ENCODE data around the gene ZNF853. TPM values are rescaled to one million over a fixed set of nuclear protein-coding genes. Genes with fewer than 3 reads are reported as not detected.
A peak's percentile ranks its signal among the peaks of the same experiment; 100 is the strongest.
"Not testable (repeated sequence)": the region's sequence is repeated elsewhere in the genome, so short reads cannot be mapped to it uniquely, and the experiment has no call there.

Gene ZNF853
- total RNA-seq, 1 experiment from 2014 or later = 0.08 TPM

GRCh38 chr7:6634971-6635370 is 19.6 kb downstream of the ZNF853 start:
- H3K27me3 ChIP-seq (replicated peaks); H3K27ac ChIP-seq; DNase-seq (ENCODE audit: low read depth in 1 of 2, low spot score in 2 of 2); H3K9me3 ChIP-seq (replicated peaks); H3K4me3 ChIP-seq: not testable (repeated sequence)
- Histone ChIP-seq H3K36me3 (peaks cover 15% of the 10 kb centered on the region), H3K4me1 (replicated peaks) (peaks cover 20% of the 10 kb centered on the region)

DNA sequence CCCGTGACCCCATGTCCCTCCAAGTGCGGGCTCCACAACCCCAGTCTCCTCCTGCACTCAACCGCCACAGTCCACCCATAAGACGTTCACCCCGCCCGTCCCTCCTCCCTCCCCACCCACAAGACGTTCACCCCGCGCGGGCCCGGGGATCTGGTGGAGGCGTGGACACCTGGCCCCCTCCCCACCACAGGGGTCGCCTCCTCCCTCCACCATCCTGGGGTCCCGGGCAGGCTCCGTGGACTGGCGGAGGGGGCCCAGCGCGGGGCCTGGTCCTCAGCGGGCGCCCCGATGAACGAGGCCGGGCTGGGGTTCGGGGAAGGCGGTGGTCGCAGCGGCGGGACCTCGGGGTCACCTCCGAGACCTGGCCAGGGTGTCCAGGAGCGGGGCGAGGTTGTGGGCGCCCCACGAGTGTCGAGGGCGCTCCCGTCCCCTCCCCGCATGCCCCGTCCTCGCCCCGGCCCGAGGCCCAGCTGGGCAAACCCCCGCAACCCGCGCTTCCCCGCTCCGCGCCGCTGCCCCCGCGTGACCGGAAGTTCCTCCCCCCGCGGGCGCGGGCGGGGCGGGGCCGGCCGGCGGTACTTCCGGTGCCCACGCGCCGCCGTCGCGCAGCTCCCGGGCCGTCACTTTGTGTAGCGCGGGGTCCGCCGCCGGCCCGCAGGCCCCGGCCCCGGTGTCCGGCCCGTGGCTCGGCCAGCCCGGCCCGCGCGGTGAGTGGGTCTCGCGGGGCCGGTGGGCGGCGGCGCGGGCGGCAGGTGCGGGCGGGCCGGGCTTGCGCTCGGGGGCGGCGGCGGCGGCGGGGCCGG is 21.5 kb downstream of the ZNF853 start, which contains the start of gene ZNF316:
Gene ZNF316, plus strand, starts transcription at position 578 of the 803 bp plus-strand sequence. CDS start 5,092 bp downstream, outside the sequence.
- DNase-seq (ENCODE audit: low read depth in 1 of 2, low spot score in 2 of 2) = no peak
- H3K4me1 ChIP-seq (replicated peaks) = peaks cover 20% of the 10 kb centered on the region
- H3K27me3 ChIP-seq (replicated peaks) = no peaks in the 10 kb centered on the region
- peak within 1 kb of the TSS; percentile 90 for H3K4me3 ChIP-seq
- H3K36me3 ChIP-seq = peaks cover 33% of the 10 kb centered on the region
- H3K27ac ChIP-seq = peak within 1 kb of the TSS; percentile 61; the same call in 1 of the 2 replicates
- H3K9me3 ChIP-seq (replicated peaks) = 0 out of 2 replicates have a peak, but pooled peaks cover 2% of the 10 kb centered on the region

DNA sequence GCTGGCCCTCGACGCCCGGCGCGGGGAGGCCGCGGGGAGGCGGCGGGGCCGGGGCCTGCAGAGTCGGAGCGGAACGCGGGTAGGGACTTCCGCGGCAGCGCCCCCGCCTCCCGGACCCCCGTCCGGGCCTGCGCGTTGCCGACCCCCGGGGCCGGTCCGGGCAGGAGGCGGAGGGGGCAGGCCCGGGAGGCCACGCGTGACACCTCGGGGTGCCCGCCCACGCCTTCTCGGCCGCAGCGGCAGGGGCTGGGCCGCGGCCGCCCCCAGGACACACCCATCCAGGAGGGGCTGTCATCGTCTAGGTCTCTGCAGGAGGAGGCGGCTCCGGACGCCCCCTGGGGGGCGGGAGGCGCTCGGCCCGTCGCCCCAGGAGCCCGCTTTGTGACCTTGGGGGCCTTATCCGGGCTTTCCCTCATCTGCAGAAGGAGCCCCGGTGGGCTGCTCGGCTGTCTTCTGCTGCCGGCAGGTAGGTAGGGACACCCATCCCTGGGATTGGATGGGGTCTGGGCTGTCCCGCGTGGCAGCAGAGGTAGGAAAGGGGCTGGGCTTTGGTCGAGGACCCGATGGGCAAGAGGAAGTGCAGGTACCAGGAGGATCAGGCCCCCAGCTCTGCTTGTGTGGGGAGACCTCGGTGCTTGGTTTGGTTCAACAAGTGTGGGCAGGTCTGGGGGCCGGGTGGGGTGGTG is 22.3 kb downstream of the ZNF853 start:
- Histone ChIP-seq H3K36me3 (peaks cover 41% of the 10 kb centered on the region), H3K27ac (no peak overlapping the region), H3K27me3 (replicated peaks) (no peaks in the 10 kb centered on the region), H3K4me1 (replicated peaks) (peaks cover 20% of the 10 kb centered on the region), H3K4me3 (peak overlapping the region; percentile 90), H3K9me3 (replicated peaks) (0 out of 2 replicates have a peak, but pooled peaks cover 2% of the 10 kb centered on the region)
- DNase-seq (ENCODE audit: low read depth in 1 of 2, low spot score in 2 of 2) = peak in 1 of 2 experiments; percentile 28

DNA sequence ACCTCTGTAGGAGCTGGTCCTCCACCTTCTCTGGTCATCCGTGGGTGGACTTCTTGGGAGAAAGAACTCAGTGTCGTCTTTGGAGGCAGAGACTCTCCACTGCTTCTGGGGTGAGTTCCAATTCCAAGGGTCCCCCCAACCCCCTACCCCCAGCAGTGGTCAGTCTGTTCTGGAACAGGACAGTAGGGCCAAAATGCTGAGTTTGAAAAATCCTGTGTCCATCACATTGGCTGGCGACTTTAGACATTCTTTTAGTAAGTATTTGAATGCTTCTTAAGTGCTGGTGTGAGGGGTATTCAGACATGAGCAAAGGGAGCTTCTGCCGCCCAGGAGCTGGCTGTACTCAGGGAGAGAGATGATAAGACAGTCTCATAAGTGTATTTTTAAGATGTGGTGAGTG is 23.6 kb downstream of the ZNF853 start:
- Histone ChIP-seq H3K4me3 (no peak overlapping the region), H3K36me3 (peaks cover 54% of the 10 kb centered on the region), H3K4me1 (replicated peaks) (peaks cover 20% of the 10 kb centered on the region), H3K27me3 (replicated peaks) (no peaks in the 10 kb centered on the region), H3K27ac (no peak overlapping the region), H3K9me3 (replicated peaks) (0 out of 2 replicates have a peak, but pooled peaks cover 2% of the 10 kb centered on the region)
- DNase-seq (ENCODE audit: low read depth in 1 of 2, low spot score in 2 of 2) = no peak

DNA sequence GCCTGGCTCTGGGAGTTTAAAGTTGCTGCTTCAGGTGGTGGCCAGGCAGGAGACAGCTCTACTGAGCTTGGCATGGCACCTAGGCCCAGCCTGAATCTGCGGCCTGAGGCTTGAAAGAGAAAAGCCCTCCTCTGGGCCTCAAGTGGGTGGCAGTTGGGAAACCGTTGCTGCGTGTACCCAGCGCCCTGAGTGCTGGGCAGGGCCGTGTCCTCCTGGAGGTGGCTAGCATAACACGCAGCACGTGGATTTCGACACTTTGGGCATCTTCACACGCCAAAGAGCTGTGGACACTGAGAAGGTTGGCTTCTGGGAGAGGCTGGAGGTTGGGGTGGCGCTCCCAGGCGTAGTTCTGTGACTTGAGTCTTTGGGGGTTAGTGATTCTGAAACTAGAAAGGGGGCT is 24.2 kb downstream of the ZNF853 start:
- no peak for DNase-seq (ENCODE audit: low read depth in 1 of 2, low spot score in 2 of 2)
- Histone ChIP-seq H3K9me3 (replicated peaks) (0 out of 2 replicates have a peak, but pooled peaks cover 2% of the 10 kb centered on the region), H3K27ac (no peak overlapping the region), H3K4me3 (no peak overlapping the region), H3K27me3 (replicated peaks) (no peaks in the 10 kb centered on the region), H3K36me3 (peaks cover 60% of the 10 kb centered on the region), H3K4me1 (replicated peaks) (peaks cover 20% of the 10 kb centered on the region)

GRCh38 chr7:6640246-6640721 is 24.9 kb downstream of the ZNF853 start:
- no peak overlapping the region for H3K4me3 ChIP-seq
- no peak overlapping the region for H3K27ac ChIP-seq
- peaks cover 67% of the 10 kb centered on the region for H3K36me3 ChIP-seq
- H3K27me3 ChIP-seq (replicated peaks) = no peaks in the 10 kb centered on the region
- 0 out of 2 replicates have a peak, but pooled peaks cover 2% of the 10 kb centered on the region for H3K9me3 ChIP-seq (replicated peaks)
- peaks cover 20% of the 10 kb centered on the region for H3K4me1 ChIP-seq (replicated peaks)
- no peak for DNase-seq (ENCODE audit: low read depth in 1 of 2, low spot score in 2 of 2)

DNA sequence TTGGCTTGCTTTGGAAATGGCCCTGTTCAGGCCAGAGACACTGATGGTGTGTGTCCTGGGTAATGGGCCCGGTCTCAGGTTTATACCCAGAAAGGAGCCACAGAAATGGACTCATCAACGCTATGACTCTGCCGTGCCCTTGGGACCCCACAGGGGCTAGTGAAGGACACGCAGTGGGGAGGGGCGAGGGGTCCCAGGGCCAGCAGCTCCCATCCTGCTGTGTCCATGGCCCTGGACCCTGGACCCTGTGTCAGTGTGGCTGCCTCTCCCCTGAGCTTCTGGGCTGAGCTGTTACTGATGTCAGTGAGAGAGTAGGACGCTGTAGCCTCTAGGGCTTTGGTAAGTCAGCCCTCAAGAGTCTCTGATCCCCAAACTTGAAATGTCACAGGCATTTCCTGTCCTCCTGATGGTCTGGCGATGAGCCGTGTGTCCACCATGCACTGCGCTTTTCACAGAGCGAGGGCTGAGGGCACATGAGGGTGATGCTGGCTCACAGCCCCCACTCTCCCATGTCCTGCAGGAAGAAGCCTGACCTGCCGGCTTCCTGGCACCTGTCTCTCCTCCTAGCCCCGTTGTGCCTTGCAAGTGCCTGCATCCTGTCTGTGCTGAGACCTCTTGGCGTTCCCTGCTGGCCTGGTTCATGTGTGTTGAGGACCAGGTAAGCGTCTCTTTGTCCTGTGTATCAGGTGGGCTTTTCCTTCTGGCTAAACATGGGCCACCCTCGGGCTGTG is 26.1 kb downstream of the ZNF853 start:
- Histone ChIP-seq H3K27me3 (replicated peaks) (no peaks in the 10 kb centered on the region), H3K27ac (no peak overlapping the region), H3K36me3 (peaks cover 74% of the 10 kb centered on the region), H3K9me3 (replicated peaks) (0 out of 2 replicates have a peak, but pooled peaks cover 2% of the 10 kb centered on the region), H3K4me1 (replicated peaks) (peaks cover 17% of the 10 kb centered on the region), H3K4me3 (no peak overlapping the region)
- no peak for DNase-seq (ENCODE audit: low read depth in 1 of 2, low spot score in 2 of 2)

GRCh38 chr7:6642239-6642839 is 26.9 kb downstream of the ZNF853 start:
- no peak overlapping the region for H3K27ac ChIP-seq
- no peak for DNase-seq (ENCODE audit: low read depth in 1 of 2, low spot score in 2 of 2)
- H3K27me3 ChIP-seq (replicated peaks) = no peaks in the 10 kb centered on the region
- peaks cover 11% of the 10 kb centered on the region for H3K4me1 ChIP-seq (replicated peaks)
- no peak overlapping the region for H3K4me3 ChIP-seq
- H3K9me3 ChIP-seq (replicated peaks) = no peaks in the 10 kb centered on the region
- peaks cover 78% of the 10 kb centered on the region for H3K36me3 ChIP-seq

DNA sequence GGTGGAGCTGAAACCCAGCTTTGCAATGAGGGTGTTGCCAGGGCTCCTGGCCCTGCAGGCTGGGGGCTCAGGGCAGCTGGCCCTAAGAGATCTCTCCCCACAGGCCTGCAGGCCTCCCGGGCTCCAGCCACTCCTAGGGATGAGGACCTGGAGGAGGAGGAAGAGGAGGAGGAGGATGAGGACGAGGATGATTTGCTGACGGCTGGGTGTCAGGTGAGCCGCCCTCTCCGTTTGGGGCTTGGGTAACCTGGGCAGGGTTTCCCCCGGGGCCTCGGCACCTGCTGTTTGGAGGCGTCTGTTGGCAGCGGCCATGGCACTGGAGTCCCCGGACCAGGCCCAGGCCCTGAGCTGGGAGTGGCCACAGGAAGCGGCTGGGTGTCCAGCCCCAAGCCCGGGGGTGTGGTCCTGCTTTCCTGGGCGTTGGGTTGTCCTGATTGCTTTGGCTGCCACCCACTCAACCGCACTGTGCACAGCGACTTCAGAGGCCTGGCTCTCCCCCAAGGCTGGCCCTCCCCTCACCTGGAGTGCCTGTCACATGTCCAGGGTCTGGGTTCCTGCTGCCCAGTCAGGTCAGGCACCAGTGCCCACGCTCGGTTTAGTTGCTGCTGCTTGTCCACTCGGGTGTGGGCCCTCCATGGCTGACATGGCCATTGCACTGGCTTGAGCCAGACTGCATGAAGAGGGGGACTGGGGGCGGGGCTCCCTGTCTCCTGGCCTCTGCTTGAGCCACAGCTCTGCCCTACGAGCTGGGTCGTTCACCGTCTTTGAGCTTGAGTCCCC is 27.6 kb downstream of the ZNF853 start:
- no peak for DNase-seq (ENCODE audit: low read depth in 1 of 2, low spot score in 2 of 2)
- H3K4me3 ChIP-seq = no peak overlapping the region
- H3K36me3 ChIP-seq = peaks cover 85% of the 10 kb centered on the region
- H3K27me3 ChIP-seq (replicated peaks) = no peaks in the 10 kb centered on the region
- H3K9me3 ChIP-seq (replicated peaks) = no peaks in the 10 kb centered on the region
- peaks cover 7% of the 10 kb centered on the region for H3K4me1 ChIP-seq (replicated peaks)
- H3K27ac ChIP-seq = no peak overlapping the region

DNA sequence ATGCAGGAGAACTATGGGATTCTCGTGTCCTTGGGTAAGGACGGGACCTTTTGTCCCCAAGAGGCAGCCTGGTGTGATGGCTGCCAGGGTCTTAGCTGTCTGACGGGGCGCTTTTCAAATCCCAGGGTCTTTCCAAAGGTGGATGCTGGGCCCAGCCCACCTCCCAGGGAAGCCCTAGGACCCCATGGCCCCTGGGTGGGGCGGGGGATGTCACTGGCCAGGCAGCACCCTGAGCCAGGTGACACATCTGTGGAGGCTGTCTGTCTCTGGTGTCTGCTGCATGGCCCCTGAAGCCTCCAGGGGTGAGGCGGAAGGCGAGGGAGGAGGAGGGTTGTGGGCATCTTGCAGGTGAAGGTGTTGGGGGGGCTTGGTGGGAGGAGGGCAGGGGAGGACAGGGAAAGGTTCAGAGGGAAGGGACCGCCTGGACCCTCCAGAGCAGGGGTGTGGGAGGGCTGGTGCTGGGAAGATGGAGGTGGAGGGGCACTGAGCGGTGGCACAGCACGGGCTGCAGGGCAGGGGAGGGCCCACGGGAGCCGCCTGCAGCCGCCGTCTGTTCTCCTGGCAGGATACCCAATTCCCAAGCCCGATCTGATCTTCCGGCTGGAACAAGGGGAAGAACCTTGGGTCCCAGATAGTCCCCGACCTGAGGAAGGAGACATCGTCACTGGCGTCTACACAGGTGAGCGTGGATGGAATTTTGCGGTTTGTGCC is 28.7 kb downstream of the ZNF853 start:
- no peaks in the 10 kb centered on the region for H3K9me3 ChIP-seq (replicated peaks)
- no peak overlapping the region for H3K4me3 ChIP-seq
- no peak overlapping the region for H3K27ac ChIP-seq
- H3K27me3 ChIP-seq (replicated peaks) = no peaks in the 10 kb centered on the region
- no peaks in the 10 kb centered on the region for H3K4me1 ChIP-seq (replicated peaks)
- no peak for DNase-seq (ENCODE audit: low read depth in 1 of 2, low spot score in 2 of 2)
- peaks cover 90% of the 10 kb centered on the region for H3K36me3 ChIP-seq

DNA sequence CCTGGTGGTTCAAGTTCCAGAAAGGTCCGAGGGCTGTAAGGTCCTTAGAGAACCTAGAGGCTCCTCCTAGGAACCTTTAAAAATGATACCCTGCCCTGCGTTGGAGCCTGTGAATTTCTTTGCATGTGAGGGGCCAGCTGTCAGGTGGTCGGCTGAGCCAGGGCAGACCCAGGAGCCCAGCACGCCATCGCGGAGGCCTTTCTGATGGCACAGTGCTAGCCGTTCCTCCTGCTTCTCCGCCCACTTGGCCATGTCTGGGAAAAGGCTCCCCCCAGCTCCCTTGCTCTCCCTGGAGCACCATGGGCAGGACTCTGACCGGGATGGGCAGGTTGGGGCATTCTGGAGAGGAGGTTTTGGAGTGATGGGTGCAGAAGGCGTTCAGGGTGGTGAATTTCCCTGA is 29.3 kb downstream of the ZNF853 start:
- Histone ChIP-seq H3K4me3 (no peak overlapping the region), H3K4me1 (replicated peaks) (no peaks in the 10 kb centered on the region), H3K27me3 (replicated peaks) (no peaks in the 10 kb centered on the region), H3K36me3 (peaks cover 90% of the 10 kb centered on the region), H3K27ac (no peak overlapping the region), H3K9me3 (replicated peaks) (no peaks in the 10 kb centered on the region)
- no peak for DNase-seq (ENCODE audit: low read depth in 1 of 2, low spot score in 2 of 2)

- peaks cover 90% of the 10 kb centered on the region for H3K36me3 ChIP-seq
- H3K9me3 ChIP-seq (replicated peaks) = no peaks in the 10 kb centered on the region
- DNase-seq (ENCODE audit: low read depth in 1 of 2, low spot score in 2 of 2) = no peak
Measured at GRCh38 chr7:6646465-6646864, 31.1 kb downstream of the ZNF853 start.

More at GRCh38 chr7:6646465-6646864, 31.1 kb downstream of the ZNF853 start:
- H3K27me3 ChIP-seq (replicated peaks) = no peaks in the 10 kb centered on the region
- H3K27ac ChIP-seq = no peak overlapping the region
- H3K4me1 ChIP-seq (replicated peaks) = no peaks in the 10 kb centered on the region
- no peak overlapping the region for H3K4me3 ChIP-seq

Data from SJSA1 (cell line).